Subcutaneous abdominal adipose tissue (tissue), 5 donors: ENCODE data around the gene PYY.
"Not testable (repeated sequence)": the region's sequence is repeated elsewhere in the genome, so short reads cannot be mapped to it uniquely, and the experiment has no call there.

Experiments used
- H3K27ac ChIP-seq: one replicate; pipeline ENCODE4 v1.7.0; 2013; ENCODE audit warnings: low read depth, mild to moderate bottlenecking, inconsistent platforms, low read length, moderate library complexity
- H3K27me3 ChIP-seq, 5 donors: one replicate each; pipeline ENCODE4 v1.7.0; 2013; ENCODE audit warnings: low read length in 5 of 5, inconsistent platforms in 1 of 5; ENCODE audit not compliant: control insufficient read depth in 5 of 5, insufficient read depth in 4 of 5
- H3K36me3 ChIP-seq, 5 donors: one replicate each; pipeline ENCODE4 v1.7.0; 2013; ENCODE audit warnings: low read length in 5 of 5; ENCODE audit not compliant: control insufficient read depth in 5 of 5, insufficient read depth in 5 of 5
- H3K4me1 ChIP-seq, 5 donors: one replicate each; pipeline ENCODE4 v1.7.0; 2013; ENCODE audit warnings: low read length in 5 of 5, mild to moderate bottlenecking in 3 of 5, moderate library complexity in 1 of 5; ENCODE audit not compliant: control insufficient read depth in 5 of 5, insufficient read depth in 5 of 5
- H3K4me3 ChIP-seq, 5 donors: one replicate each; pipeline ENCODE4 v1.7.0; 2013; ENCODE audit warnings: low read length in 5 of 5, low read depth in 1 of 5
- H3K9ac ChIP-seq, 5 donors: one replicate each; pipeline ENCODE4 v1.7.0; 2013; ENCODE audit warnings: low read length in 5 of 5, mild to moderate bottlenecking in 4 of 5, moderate library complexity in 3 of 5
- H3K9me3 ChIP-seq, 5 donors: one replicate each; pipeline ENCODE4 v1.7.0; 2013; ENCODE audit warnings: low read length in 5 of 5; ENCODE audit not compliant: control insufficient read depth in 5 of 5
- donor health status: healthy.
- donor health status: healthy.
- donor health status: healthy.
- donor health status: healthy.
- donor health status: healthy.

The PYY gene

DNA sequence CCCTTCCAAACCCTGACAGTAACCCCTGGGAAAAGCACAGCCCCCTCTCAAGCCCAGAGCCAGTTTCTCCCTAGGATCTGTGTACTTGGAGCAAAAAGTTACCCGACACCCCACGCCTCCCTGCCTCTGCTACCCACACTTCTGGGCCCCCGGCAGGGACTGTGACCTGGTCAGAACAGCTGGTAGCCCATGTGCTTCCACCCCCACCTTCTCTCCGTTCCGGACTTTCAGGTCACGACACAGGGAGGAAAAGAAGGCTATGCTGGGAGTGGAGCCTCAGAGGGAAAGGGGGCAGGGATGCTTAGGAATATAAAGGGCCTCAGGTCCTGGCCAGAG, 17.8 kb downstream of the PYY start:
- no peaks in the 10 kb centered on the region for H3K9me3 ChIP-seq
- H3K27me3 ChIP-seq: peaks cover 3 to 30% (median 21%) of the 10 kb centered on the region in 5 donors
- peaks cover 0 to 7% (median 4%) of the 10 kb centered on the region in 5 donors for H3K4me1 ChIP-seq
- H3K36me3 ChIP-seq: no peaks in the 10 kb centered on the region
- H3K9ac ChIP-seq: no peak overlapping the region
- no peak overlapping the region for H3K27ac ChIP-seq
- H3K4me3 ChIP-seq: no peak overlapping the region

- Histone ChIP-seq H3K27me3 (peaks cover 3 to 30% (median 19%) of the 10 kb centered on the region in 5 donors), H3K9ac (no peak overlapping the region), H3K9me3 (no peaks in the 10 kb centered on the region), H3K27ac (no peak overlapping the region), H3K4me3 (no peak overlapping the region), H3K36me3 (no peaks in the 10 kb centered on the region), H3K4me1 (peaks cover 0 to 7% (median 4%) of the 10 kb centered on the region in 5 donors)
These were observed 18.4 kb downstream of the PYY start for GRCh38 chr17:43935204-43935925.

DNA sequence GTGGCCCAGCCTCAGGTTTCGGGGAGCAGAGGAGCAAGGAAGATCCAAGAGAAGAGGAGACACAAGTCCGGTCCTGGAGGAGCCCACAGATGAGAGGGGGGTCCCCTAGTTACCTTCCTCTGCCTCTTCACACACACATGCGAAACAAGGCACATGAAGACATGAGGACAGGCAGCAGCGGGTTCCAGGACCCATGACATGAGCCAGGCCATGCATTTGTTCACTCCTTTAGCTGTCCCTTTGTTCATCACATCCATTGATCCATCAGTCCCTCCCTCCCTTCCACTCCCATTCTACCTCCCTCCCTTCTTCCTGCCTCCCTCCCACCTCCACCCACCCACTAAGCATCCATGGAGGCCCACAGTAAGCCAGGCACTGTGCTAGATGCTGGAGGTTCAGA, 20.8 kb downstream of the PYY start:
- no peak overlapping the region for H3K27ac ChIP-seq
- peaks cover 4 to 17% (median 12%) of the 10 kb centered on the region in 5 donors for H3K27me3 ChIP-seq
- no peak overlapping the region for H3K4me3 ChIP-seq
- H3K4me1 ChIP-seq: peaks cover 0 to 7% (median 1%) of the 10 kb centered on the region in 5 donors
- no peak overlapping the region for H3K9ac ChIP-seq
- no peaks in the 10 kb centered on the region for H3K9me3 ChIP-seq
- no peaks in the 10 kb centered on the region for H3K36me3 ChIP-seq

- no peak overlapping the region for H3K9ac ChIP-seq
- no peak overlapping the region for H3K27ac ChIP-seq
- no peaks in the 10 kb centered on the region for H3K9me3 ChIP-seq
- peaks cover 4 to 20% (median 9%) of the 10 kb centered on the region in 5 donors for H3K27me3 ChIP-seq
- peaks cover 0 to 8% (median 5%) of the 10 kb centered on the region in 5 donors for H3K4me1 ChIP-seq
- H3K36me3 ChIP-seq: no peaks in the 10 kb centered on the region
- H3K4me3 ChIP-seq: no peak overlapping the region
These were observed 21.4 kb downstream of the PYY start for GRCh38 chr17:43932357-43932756.

GRCh38 chr17:43931062-43931571, 22.6 kb downstream of the PYY start:
- Histone ChIP-seq H3K4me3 (no peak overlapping the region), H3K27me3 (peaks cover 4 to 26% (median 14%) of the 10 kb centered on the region in 5 donors)

GRCh38 chr17:43928609-43929008, 25.1 kb downstream of the PYY start:
- Histone ChIP-seq H3K36me3 (no peaks in the 10 kb centered on the region), H3K27me3 (peaks cover 4 to 40% (median 22%) of the 10 kb centered on the region in 5 donors)

More at GRCh38 chr17:43931062-43931571, 22.6 kb downstream of the PYY start:
- Histone ChIP-seq H3K27ac (no peak overlapping the region), H3K4me1 (peaks cover 2 to 15% (median 10%) of the 10 kb centered on the region in 5 donors), H3K36me3 (no peaks in the 10 kb centered on the region), H3K9ac (no peak overlapping the region), H3K9me3 (no peaks in the 10 kb centered on the region)

DNA sequence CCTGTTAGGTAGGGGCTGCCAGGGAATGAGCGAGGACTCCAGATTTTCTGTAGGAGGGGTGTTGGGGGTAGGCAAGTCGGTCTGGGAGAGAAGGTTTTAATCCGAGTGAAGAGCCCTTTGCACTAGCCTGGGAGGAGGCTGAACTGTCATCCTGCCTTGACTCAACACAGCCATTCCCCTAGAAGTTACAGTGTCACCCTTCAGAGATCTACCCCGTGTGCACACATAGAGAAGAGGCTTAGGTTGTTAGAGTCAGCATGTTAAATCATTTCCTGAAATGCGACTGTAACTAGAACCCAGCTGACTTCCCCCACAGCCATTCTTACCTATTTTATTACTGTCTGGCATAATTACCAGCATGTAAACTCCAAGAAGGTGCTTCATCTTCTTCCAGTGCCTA, 25.8 kb downstream of the PYY start:
- Histone ChIP-seq H3K4me3 (peak overlapping the region in 4 of 5 donors; percentile 40 to 67 (median 62)), H3K4me1 (peaks cover 2 to 15% (median 10%) of the 10 kb centered on the region in 5 donors), H3K27me3 (peaks cover 7 to 40% (median 20%) of the 10 kb centered on the region in 5 donors)
- H3K27ac ChIP-seq, H3K9ac ChIP-seq, H3K36me3 ChIP-seq, H3K9me3 ChIP-seq: not testable (repeated sequence)

More at GRCh38 chr17:43928609-43929008, 25.1 kb downstream of the PYY start:
- H3K4me3 ChIP-seq: no peak overlapping the region
- no peaks in the 10 kb centered on the region for H3K9me3 ChIP-seq
- peaks cover 2 to 15% (median 10%) of the 10 kb centered on the region in 5 donors for H3K4me1 ChIP-seq
- no peak overlapping the region for H3K9ac ChIP-seq
- H3K27ac ChIP-seq: no peak overlapping the region

- no peaks in the 10 kb centered on the region for H3K9me3 ChIP-seq
- H3K36me3 ChIP-seq: no peaks in the 10 kb centered on the region
- no peak overlapping the region for H3K27ac ChIP-seq
- H3K4me3 ChIP-seq: peak overlapping the region; percentile 57 to 67 (median 61)
- H3K4me1 ChIP-seq: peaks cover 2 to 15% (median 10%) of the 10 kb centered on the region in 5 donors
- H3K9ac ChIP-seq: peak overlapping the region in 2 of 5 donors; percentile 43 to 59
- H3K27me3 ChIP-seq: peaks cover 7 to 34% (median 15%) of the 10 kb centered on the region in 5 donors
These were observed 26.5 kb downstream of the PYY start for GRCh38 chr17:43927060-43927864.

DNA sequence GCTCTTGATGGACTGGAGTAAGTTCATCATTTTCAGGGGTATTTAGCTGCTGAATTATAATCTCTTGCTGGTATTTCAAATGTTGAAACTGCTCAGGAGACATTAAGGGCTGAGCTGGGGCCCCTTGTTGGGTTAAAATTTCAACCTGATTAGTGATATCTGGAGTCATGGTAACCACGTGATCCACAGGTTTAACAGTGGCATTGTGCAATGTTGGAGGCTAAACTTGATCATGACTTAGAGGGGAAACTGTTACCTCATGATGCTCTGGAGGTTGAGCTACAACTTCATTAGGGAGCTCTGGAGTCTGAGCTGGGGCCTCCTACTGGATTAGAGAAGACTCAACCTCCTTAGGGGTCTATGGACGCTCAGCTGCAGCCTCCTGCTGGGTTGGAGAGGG, 29.2 kb downstream of the PYY start:
- no peak overlapping the region for H3K4me3 ChIP-seq
- peaks cover 2 to 15% (median 10%) of the 10 kb centered on the region in 5 donors for H3K4me1 ChIP-seq
- no peaks in the 10 kb centered on the region for H3K9me3 ChIP-seq
- H3K27ac ChIP-seq: no peak overlapping the region
- H3K9ac ChIP-seq: no peak overlapping the region
- H3K27me3 ChIP-seq: peaks cover 3 to 42% (median 22%) of the 10 kb centered on the region in 5 donors
- H3K36me3 ChIP-seq: no peaks in the 10 kb centered on the region
